Stimulated activated naive CD4-positive, alpha-beta T cell (primary cell): ENCODE measurements around the gene ATRIP.

Experiments
- DNase-seq, 6 experiments: peaks; one replicate each; lab custom pipeline; 2025; lab: John Stamatoyannopoulos, UW

ATRIP gene

DNA sequence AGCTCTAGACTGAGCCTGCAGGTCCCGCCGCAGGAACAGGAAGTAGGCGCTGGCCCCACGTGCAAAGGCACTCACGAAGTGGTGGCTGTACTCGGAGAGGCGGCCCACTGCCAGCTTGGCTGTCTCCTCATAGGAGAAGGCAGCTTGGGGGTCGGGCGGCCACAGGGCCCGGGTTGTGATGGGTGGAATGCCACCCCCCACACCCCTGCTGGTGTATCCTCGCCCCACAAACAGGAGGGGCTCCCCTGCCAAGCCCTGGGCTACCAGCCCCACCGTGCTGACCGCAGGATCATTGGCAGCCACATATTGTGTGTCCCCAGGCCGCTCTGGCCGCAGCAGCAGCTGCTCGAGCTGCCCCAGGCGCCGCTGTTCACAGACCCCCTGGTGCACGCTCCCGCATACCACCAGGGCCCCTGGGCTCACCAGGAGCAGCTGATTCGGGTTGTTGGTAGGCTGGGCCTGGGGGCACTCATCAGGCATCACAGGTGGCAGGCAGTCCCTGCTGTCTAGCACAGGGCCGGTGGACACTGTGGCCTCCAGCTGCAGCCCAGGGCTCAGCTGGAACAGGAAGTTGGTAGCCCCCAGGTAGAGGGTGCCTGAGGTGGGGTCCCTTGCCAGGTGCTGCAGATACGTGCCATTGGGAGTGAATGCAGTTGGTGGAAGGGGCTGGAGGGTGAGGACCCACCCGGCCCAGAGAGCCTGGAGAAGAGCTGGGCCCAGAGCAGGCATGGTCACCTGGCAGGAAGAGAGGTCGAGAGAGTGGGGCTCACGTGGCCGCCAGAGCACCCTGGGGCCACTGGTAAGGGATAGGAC lies 22.4 kb upstream of the ATRIP start:
- no peak for DNase-seq

DNA sequence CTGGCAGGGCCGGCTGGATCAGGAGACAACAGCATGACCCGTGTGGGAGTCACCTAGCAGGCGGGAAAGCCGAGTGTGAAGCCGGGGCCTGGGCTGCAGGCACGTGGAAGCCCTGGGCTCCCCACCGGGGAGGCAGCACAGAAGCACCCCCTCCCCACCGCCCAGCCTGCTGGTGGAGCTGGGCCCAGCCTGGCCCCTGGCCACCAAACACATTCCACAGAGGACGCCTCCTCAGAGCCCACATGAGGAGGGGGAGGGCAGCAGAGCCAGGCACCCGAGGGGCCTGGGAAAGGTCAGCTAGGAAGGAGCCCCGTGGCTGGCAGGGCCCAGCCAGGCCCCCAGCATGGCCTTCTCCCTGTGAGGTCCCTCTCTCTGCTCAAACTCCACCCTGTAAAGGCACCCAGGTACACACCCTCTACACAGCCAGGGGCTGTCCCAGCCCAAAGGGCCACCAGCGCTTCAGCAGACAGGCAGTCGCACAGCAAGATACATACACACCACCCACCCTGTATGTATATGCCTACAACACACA lies 21.2 kb upstream of the ATRIP start:
- DNase-seq, result no peak

GRCh38 chr3:48426401-48426909 lies 20.1 kb upstream of the ATRIP start:
- DNase-seq, result no peak

DNA sequence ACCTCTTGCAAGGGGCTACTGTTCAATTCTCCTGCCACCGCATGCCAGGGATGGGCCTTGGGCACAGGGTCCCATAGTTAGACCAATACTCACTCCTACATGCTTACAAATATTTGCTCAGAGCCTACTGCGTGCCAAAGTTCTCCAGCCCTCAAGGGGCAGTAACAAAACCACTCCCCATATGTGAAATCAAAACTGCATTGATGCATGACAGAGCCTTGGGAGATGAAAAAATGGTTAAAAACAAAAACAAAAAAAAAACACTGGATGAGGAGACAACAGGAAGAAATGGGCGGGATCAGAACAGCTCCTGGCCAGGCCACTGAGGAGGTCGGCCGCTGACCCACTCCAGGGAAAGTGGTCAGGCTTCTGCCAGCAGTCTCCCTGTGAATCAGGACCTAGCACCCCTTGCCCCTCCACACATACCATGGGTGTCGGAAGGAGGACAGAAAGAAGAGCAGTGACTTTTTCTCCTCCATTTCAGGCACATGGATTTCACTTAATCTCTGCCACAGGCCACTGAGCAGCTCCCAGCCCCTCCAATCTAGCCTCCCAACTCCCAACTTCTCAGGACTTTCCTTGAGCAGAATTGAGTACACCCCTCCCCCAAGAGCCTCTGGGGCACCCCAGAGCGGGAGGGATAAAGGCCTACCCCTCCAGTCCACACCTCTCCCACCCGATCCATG lies 19.4 kb upstream of the ATRIP start:
- DNase-seq, result no peak

DNA sequence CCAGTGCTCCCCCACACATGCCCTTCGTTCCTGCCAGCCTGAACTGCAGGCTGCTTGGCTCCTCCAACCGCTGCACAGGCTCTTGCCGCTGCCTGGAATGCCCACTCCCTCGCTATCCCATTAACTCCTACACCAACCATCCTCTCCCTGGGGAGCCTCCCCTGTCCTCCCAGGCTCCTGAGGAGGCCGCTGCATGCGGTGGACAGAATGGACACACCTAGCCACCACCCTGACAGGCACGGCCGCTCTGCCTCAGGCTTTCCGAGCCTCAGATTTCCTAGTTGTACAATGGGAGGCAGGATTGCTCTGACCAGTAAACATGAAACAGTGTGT lies 18.9 kb upstream of the ATRIP start:
- DNase-seq, result no peak

DNA sequence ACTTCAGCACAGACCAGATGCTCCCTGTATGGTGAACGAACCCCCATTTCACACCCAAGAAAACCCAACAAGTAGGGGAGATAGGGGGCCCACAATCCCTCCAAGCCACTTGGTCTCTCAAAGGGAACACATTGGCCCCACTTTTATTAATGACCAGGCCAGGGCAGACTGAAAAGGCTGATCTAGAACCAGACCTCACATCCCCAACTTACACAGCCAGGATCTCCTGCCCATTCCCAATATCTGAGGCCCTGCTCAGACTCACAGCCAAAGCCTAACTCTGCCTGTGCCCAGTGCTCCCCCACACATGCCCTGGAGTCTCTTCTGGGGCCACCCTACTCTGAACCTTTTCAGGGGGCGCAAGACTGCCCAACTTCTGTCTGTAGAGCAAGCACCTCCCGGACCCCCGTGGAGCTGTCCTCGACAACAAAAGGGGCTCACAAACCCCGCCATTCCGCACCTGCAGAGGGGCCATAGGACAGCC lies 18.4 kb upstream of the ATRIP start:
- no peak for DNase-seq

DNA sequence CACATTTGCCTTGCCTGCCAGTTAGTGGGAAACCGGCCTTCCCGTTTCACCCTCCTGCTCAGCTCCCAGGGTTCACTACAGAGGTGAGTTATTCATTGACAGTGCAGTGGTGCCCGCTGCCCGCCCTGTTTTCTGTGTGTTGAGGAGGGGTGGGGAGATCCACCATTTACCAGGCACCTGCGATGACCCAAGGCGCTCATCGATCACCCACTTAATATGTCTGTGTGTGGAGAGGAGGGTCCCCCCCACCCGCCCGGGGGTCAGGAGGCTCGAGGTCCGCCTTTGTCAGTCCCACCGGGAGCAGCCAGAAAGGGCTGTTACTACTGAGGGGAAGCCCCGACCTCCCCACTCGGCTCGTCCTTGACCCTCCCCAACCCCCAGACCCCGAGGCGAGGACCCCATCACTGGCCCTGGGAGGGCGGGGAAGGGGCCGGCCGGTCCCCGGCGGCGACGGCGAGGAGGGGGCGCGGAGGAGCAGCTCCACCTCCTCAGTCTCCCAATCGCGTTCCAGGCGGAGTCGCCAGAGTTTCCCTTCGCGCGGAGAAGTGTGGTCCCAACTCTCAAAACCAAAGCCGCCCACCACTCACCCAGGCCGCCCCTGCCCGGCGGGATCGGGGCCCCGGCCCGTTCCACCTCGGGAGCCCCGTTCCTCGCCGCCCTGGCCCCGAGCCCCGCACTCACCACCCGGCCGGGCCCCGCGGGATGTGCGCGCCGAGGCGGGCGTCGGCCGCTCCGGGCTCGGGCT lies 17.8 kb upstream of the ATRIP start:
- DNase-seq, result no peak

- peak; percentile 32 to 67 (median 64) for DNase-seq
Measured at GRCh38 chr3:48429317-48429959, 17.1 kb upstream of the ATRIP start.

GRCh38 chr3:48429960-48430707 lies 16.4 kb upstream of the ATRIP start, which contains the start of gene PLXNB1:
PLXNB1 (minus strand) TSS chr3:48430086; CDS start chr3:48424611, 5,475 bp downstream.
- DNase-seq, result peak in 3 of 6 experiments; percentile 22 to 43 (median 27)

DNA sequence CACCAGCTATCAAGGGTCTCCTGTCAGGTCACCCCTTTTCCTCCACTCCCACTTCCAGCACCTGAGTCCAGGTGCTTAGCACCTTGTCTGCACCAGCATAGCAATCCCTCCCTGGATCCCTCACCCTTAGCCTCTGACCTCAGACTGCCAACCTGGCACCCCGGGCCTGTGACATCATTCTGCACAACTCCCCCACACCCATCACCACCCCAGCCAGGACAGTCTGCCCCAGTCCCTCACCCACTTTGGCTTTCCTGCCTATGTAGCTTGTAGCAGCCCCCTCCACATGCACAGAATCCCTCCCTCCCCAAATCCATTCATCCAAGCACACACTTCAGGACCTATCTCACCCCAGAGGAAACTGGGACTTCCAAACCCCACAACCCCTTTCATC lies 15.8 kb upstream of the ATRIP start:
- DNase-seq, result no peak

GRCh38 chr3:48431224-48432029 lies 15.1 kb upstream of the ATRIP start:
- no peak for DNase-seq

DNA sequence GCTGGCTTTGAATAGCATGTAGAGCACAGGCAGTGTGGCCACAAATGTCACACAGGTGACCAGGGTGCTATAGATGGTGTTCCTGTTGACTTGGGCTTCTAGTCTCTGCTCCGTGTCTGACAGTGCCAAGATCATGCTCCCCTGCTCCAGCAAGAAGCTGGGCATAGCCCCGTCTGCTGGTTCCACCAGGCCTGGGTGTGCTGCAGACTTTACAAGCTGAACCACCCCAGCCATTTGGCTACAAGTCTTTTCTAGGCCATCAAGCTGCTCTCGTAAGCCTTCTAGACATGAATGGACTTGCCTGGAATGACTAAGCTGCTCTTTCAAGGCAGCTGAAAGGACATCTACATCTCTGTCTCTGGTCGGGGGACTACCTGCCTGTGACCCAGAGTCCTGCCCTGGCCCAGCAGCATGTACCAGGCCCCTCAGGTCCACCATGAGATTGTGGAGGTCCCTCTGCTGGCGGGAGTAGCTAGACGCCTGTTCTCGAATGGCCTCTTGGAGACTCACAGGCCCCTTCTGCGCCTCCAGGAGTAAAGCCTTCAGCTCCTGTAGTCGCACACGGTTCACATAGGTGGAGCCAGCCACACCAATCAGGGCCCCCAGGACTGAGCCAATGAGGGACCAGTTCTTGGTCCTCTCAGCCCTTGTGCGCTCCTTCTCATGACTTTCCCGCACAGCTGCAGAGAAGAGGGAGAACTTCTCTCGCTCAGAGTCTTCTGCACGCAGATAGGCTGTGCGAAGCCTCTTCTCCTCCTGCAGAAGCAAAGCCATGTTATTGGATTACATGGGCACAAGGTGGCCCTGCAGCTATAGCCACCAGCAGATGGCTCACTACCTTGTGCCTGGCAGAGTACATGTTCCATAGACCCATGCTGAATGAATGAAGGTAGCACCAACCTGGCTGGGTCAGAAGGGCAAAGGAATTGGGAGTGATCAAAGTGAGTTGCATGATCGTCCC lies 13.8 kb upstream of the ATRIP start:
- DNase-seq, result no peak

DNA sequence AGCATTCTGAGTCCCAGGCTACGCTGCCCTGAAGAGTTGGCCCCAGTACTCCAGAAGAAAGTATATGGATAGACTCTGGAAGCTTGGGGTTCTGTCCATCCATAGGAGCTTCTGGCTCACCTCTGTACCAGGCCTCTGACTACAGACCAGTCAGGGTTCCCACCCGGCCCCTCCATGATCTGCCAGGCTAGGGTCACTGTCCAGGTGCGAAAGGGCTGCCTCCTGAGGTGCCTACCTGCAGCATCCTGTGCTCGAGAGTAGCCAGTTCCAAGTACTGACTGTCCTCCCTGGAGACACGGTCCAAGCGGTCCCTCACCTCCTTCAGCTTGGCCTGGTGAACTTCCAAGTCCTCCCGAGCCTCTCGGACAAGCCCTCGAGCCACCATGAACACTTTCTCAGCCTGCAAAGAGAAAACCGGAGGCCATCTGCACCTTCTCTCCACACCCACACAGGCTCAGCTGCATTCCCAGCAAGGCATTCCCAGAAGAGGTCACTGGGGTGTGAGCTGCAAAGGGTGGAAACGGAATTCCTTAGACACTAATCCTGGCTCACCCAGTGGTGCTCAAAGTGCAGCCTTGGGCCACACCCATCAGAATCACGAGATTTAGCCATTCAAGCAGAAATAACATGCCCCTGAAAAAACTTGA lies 12.9 kb upstream of the ATRIP start:
- DNase-seq, result no peak

DNA sequence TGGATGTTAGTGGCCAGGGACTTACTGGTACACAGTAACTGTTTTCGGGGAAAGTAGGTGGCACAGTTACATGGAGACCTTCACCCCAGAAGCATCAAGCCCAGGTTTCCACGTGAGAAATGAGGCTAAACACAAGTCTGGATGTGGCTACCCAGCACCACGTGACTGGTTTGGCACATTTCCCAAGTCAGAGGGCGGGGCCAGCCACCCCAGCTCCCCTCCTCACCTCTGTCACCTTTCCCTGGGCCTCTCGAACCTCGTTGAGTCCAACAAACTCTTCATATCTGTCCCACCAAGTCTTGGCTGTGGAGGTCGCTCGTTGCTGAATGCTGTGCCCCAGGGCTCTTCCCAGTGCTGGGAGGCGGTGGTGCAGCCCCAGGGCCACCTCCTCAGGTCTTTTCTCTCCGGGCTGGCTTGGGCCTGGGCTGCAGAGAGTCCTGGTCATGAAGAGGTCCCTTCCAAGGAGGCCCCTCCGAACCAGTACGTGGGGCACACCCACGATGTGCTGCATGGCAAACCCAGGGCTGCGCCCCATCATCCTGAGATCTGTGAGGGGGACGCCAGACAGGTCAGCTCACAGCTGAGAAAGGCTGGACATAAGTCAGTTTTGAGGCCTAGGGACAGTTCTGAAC lies 11.8 kb upstream of the ATRIP start:
- DNase-seq, result no peak

DNA sequence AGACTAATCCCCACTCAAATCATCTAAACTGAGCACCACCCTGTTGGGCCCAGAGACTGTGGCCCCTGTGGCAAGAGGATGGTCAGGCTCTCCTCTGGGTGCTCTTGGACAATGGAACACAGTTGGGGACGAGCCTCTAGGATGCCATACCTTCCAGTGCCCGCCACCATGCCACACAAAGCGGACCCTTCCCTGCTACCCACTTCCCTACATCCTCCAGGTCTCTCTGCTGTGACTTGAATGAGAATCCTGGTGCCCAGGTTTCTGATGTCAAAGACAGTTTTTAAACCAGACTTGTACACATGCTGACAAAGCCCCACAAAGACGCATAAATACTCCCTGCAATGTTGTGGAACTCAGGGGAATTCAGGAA lies 11.3 kb upstream of the ATRIP start:
- DNase-seq, result no peak

GRCh38 chr3:48435774-48436476 lies 10.6 kb upstream of the ATRIP start:
- DNase-seq, result peak; percentile 68 to 85 (median 79)

- no peak for DNase-seq
Measured at GRCh38 chr3:48436477-48436787, 10.1 kb upstream of the ATRIP start.

- no peak for DNase-seq
Measured at GRCh38 chr3:48436855-48437254, 9.7 kb upstream of the ATRIP start.
